CD4-positive, alpha-beta T cell treated with Interleukin-4 for 1 hour (primary cell): ENCODE measurements around the gene MYL9.
A peak's percentile ranks its signal among the peaks of the same experiment; 100 is the strongest.

Experiments used
- DNase-seq, 2 donors: peaks; one replicate each; pipeline ENCODE4 v3.0.0-alpha.2; 2020 to 2022

The MYL9 gene

DNA sequence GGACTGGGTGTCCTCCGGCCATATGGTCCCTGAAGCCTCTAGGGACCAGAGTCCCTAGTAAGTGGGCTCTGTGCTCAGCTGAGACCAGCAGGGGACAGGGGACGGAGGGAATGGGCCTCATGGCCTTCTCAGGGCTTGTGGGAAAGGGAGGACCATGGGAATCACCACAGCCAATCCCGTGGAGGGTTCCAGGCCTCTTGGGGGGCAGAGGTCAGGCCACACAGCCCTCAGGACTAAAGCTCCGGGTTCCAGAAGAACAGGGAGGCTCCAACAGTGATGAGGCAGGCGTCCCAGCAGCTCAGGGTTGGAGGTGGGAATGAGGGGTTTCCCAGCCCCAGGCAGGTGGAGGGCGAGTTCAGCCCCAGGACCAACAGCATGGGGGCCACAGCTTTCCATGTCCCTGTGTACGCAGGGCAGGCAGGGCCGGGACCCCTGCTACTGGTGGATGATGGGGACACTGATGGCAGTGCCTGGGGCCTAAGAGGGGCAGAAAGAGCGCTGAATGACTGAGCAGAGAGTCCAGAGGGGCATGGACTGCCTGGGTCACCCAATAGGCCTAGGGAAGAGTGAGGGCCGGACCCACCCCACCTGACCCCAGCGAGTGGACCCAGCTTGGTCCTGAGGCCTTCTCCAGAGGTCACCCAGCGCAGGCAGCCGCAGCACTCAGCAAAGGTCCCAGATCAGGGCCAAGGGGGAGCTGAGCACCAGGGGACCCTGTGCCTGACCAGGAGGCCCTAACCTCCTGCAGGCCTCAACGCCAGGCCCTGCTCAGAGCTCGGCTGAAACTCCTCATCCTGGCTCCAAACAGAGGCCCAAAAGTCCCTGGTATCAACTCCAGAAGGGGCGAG is 8.8 kb downstream of the MYL9 start:
- DNase-seq = no peak

GRCh38 chr20:36550790-36551299 is 9.5 kb downstream of the MYL9 start:
- DNase-seq = no peak

DNA sequence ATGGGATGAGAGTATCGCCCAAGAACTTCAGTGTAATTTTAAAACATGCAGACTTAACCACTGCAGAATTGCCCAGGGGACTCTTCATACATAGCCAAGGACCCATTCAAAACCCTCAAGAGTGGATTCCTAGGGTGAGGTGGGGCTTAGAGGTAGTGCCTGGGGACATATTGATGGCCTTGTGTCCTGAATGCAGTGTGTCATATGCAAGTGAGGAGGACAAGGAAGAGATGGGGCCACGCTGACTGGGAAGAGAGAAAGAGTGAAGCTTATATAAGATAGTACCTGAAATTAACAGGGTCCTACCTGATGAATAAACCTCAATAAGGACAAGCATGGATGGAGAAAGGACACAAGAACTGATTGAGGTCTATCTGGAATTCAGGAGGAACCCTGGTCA is 13.9 kb downstream of the MYL9 start:
- DNase-seq = no peak

DNA sequence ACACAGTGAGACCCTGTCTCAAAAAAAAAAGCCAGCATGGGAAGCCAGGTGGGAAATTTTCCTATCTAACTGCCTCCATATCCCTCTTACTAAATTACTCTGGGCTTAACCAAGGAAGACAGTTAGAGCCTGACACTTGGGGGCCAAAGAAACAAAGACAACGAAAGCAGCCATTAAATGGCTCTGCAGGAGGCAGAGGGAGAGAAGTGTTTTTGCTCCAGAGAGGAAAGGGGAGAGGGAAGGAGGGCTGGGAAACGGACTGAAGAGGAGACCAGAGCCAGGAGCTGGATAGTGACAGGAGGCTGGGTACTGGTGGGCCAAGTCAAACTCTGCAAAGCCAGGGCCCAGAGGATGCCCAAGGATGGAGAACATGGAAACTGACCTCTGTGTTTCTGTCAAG is 21.4 kb downstream of the MYL9 start:
- no peak for DNase-seq

DNA sequence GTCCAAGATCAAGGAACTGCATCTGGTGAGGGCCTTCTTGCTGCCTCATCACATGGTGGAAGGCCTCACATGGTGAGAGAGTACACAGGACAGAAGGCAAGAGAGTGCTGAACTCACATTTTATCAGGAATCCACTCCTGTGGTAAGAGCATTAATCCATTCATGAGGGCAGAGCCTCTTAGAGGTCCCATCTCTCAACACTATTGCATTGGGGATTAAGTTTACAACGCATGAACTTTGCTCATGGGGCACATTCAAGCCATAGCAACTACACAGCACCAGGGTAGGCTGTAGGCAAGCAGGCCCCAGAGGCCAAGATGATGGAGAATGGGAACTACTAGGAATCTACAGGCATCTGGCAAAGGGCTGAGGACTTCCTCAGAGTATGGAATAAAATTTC is 22.1 kb downstream of the MYL9 start:
- DNase-seq = no peak

DNA sequence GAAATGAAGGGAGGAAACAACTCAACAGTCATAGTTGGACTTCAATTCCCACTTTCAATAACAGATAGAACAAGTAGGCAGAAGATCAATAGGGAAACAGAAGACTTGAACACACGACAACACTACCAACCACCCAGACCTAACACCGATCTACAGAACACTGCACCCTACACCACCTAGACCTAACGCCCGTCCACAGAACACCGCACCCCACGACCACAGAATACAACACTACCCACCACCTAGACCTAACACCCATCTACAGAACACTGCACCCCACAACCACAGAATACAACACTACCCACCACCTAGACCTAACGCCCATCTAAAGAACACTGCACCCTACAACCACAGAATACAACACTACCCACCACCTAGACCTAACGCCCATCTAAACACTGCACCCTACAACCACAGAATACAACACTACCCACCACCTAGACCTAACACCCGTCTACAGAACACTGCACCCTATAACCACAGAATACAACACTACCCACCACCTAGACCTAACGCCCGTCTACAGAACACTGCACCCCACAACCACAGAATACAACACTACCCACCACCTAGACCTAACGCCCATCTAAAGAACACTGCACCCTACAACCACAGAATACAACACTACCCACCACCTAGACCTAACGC is 22.9 kb downstream of the MYL9 start:
- DNase-seq = peak; percentile 26 to 36

- DNase-seq = peak; percentile 42 to 58
These were observed 23.4 kb downstream of the MYL9 start for GRCh38 chr20:36564726-36565121.

- no peak for DNase-seq
These were observed 24.2 kb downstream of the MYL9 start for GRCh38 chr20:36565520-36565919.

GRCh38 chr20:36569847-36570429 is 28.6 kb downstream of the MYL9 start:
- DNase-seq = no peak

DNA sequence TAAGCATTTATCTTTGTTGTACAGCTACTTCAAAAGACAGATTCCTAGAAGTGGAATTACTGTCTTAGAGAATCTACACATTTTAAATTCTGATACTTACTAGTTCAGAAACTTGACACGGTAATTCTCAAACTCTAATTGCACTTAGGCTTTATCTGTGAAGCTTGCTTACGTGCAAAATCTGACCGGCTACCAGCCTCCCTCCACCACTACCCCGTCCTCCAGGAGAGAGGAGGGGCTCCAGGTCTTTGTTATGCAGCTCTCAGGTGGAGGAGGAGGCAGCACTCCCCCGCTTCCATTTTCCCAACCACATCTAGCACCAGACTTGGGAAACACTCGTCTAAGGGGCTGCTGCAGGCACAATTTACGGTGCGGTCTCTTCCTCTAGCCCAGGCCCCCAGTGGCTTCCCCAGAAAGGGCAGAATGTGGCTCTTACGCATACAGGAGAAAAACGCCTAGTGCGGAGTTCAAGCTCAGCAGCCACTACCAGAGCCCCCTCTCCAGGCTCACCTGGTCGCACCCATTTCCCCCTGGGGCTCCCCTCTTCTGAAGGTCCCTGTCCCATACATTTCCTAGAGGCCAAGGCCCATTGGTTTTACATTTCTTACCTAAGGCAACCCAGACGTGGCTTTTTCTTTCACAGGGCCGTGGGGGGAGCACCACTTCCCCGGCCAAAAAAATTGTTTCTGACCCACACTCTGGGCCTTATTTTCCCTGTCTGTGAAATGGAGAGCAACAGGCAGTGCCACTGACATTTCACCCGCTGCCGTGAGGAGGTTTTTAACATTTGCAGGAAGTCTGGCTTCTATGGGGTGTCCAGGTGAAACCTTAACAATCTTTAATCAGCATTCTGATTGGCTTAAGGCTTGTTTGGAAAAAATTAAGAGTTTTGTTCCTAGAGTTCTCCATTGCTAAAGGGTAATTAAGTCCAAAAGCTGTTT is 30.5 kb downstream of the MYL9 start:
- no peak for DNase-seq

GRCh38 chr20:36572701-36573102 is 31.4 kb downstream of the MYL9 start:
- peak; percentile 73 to 76 for DNase-seq

GRCh38 chr20:36573103-36573797 is 31.9 kb downstream of the MYL9 start, which contains the start of gene TGIF2:
Gene TGIF2, plus strand, starts transcription at chr20:36573597. Its CDS starts 5,178 bp downstream, at chr20:36578775.
- DNase-seq = peak; percentile 95

- DNase-seq = peak; percentile 45 to 56
These were observed 32.6 kb downstream of the MYL9 start for GRCh38 chr20:36573798-36574365.

- peak; percentile 55 to 62 for DNase-seq
These were observed 33.2 kb downstream of the MYL9 start for GRCh38 chr20:36574366-36575135.

GRCh38 chr20:36576081-36576445 is 34.7 kb downstream of the MYL9 start:
- no peak for DNase-seq

DNA sequence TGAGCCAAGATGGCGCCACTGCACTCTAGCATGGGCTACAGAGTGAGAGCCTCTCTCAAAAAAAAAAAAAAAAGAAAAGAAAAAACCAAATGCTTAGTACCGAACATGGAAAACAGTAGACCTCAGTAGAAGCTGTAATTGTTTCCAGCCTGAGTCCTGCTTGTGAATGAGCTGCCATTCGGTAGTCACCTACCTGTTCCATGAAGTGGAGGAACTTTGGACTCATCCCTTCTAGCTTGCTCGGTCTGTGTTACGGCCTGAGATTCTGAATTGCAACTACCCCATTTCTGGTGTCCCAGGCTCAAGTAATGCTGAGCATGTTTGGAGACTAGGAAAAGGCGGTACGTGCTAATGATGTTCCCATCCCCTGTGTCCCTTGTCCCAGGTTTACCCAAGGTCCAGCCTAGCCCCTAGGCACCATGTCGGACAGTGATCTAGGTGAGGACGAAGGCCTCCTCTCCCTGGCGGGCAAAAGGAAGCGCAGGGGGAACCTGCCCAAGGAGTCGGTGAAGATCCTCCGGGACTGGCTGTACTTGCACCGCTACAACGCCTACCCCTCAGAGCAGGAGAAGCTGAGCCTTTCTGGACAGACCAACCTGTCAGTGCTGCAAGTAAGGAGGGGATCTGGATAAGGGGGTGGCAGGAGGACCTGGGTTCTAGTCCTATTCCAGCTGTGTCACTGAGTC is 37.2 kb downstream of the MYL9 start:
- no peak for DNase-seq

DNA sequence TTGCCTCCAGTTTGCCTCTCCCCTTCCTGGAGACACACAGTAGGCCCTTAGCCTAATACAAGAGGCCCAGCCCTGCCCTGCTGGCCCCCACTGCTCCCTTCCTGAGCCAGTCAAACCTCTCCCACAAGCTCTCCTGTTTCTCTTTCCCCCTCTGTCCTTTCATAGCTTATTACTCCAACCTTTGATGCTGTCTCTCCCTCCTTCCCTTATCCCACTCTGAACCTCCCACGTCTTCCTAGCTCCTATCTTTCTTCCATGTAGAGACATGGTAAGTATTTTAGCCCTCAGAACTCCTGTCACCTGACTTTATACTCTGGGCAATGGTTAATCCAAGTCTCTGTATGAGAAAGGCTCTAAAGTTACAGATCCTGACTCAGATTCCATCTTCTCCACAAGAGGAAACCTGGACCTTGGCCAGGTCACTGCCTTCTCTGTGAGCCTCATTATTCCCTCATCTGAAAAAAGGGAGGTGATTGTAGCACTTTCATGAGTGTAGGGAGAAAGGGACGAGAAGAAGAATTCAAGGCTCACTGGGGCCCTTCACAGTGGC is 38.8 kb downstream of the MYL9 start:
- no peak for DNase-seq

DNA sequence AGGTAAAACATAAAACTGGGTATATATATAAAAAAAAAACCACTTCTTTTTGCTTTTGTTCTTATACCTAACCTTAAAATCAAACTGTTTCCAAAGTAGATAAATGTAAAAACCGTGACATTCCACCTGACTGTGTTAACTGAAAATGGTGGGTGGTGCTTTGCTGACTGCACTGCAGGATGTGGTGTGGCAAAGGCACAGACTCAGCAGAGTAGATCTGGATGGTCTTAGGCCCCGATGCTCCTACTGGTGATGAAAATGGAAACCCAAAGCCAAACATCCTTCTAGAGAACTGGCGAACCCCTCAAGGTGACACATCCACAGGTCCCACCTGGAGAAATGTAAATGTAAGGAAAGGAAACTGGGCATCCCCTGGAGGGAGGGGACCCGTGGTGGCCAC is 41.0 kb downstream of the MYL9 start:
- DNase-seq = no peak

DNA sequence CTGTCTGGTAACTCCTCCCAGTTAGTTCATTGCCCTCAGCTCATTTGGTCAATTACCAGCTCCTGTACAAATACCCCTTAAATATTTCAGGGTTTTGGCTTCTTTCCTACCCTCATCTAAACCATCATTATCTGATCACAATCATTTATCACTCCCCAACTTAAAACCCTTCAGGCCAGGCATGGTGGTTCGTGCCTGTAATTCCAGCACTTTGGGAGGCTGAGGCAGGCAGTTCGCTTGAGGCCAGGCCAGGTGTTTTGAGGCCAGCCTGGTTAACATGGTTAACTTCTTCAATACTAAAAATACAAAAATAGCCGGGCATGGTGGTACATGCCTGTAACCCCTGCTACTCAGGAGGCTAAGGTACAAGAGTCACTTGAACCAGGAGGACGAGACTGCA is 41.5 kb downstream of the MYL9 start:
- no peak for DNase-seq

- DNase-seq = no peak
These were observed 42.7 kb downstream of the MYL9 start for GRCh38 chr20:36584018-36584481.
